Measurements from ENCODE around the gene DTNA. TPM values are rescaled to one million over a fixed set of nuclear protein-coding genes. Genes with fewer than 3 reads are reported as not detected.

The DTNA gene
- total RNA-seq, 1 experiment from 2014 or later: 9.0 TPM

GRCh38 chr18:34816183-34816582 is 106.1 kb downstream of the DTNA start:
- Mint-ChIP-seq H3K36me3 (ENCODE audit: insufficient read depth, unreplicated experiment) (no peaks in the 10 kb centered on the region), H3K27me3 (ENCODE audit: unreplicated experiment) (no peaks in the 10 kb centered on the region), H3K4me3 (ENCODE audit: low read depth, unreplicated experiment) (no peak overlapping the region), H3K9me3 (ENCODE audit: low read depth, unreplicated experiment) (no peaks in the 10 kb centered on the region), H3K4me1 (ENCODE audit: low read depth, unreplicated experiment) (no peaks in the 10 kb centered on the region), H3K27ac (ENCODE audit: unreplicated experiment) (no peak overlapping the region)
- CTCF ChIA-PET: no interaction called here
- TF ChIP-seq CTCF (IDR thresholded peaks at IDR 0.05; ENCODE audit: unreplicated experiment): no peak
- no peak for DNase-seq
- no TSS peak for BruUV-seq (replicated peaks)
- intact Hi-C loops (cut with micrococcal nuclease; ENCODE audit: unreplicated experiment): no loop called here

GRCh38 chr18:34817636-34818035 is 107.5 kb downstream of the DTNA start:
- CTCF ChIA-PET: no interaction called here
- no peak overlapping the region for H3K27ac Mint-ChIP-seq (ENCODE audit: unreplicated experiment)
- H3K36me3 Mint-ChIP-seq (ENCODE audit: insufficient read depth, unreplicated experiment): no peaks in the 10 kb centered on the region
- no peaks in the 10 kb centered on the region for H3K4me1 Mint-ChIP-seq (ENCODE audit: low read depth, unreplicated experiment)
- no peaks in the 10 kb centered on the region for H3K9me3 Mint-ChIP-seq (ENCODE audit: low read depth, unreplicated experiment)
- intact Hi-C loops (cut with micrococcal nuclease; ENCODE audit: unreplicated experiment): no loop called here
- H3K27me3 Mint-ChIP-seq (ENCODE audit: unreplicated experiment): no peaks in the 10 kb centered on the region
- H3K4me3 Mint-ChIP-seq (ENCODE audit: low read depth, unreplicated experiment): no peak overlapping the region
- no peak for DNase-seq
- no TSS peak for BruUV-seq (replicated peaks)
- no peak for TF ChIP-seq CTCF (IDR thresholded peaks at IDR 0.05; ENCODE audit: unreplicated experiment)

- Mint-ChIP-seq H3K9me3 (ENCODE audit: low read depth, unreplicated experiment) (no peaks in the 10 kb centered on the region), H3K27me3 (ENCODE audit: unreplicated experiment) (no peaks in the 10 kb centered on the region), H3K36me3 (ENCODE audit: insufficient read depth, unreplicated experiment) (no peaks in the 10 kb centered on the region), H3K27ac (ENCODE audit: unreplicated experiment) (no peak overlapping the region), H3K4me3 (ENCODE audit: low read depth, unreplicated experiment) (no peak overlapping the region), H3K4me1 (ENCODE audit: low read depth, unreplicated experiment) (no peaks in the 10 kb centered on the region)
- CTCF ChIA-PET: no interaction called here
- TF ChIP-seq CTCF (IDR thresholded peaks at IDR 0.05; ENCODE audit: unreplicated experiment): no peak
- DNase-seq: no peak
- BruUV-seq (replicated peaks): no TSS peak
- intact Hi-C loops (cut with micrococcal nuclease; ENCODE audit: unreplicated experiment): no loop called here
Observed at GRCh38 chr18:34818064-34818463, 108.0 kb downstream of the DTNA start.

GRCh38 chr18:34820360-34821065 is 110.4 kb downstream of the DTNA start:
- no peak for DNase-seq
- intact Hi-C loops (cut with micrococcal nuclease; ENCODE audit: unreplicated experiment): no loop called here
- no peaks in the 10 kb centered on the region for H3K4me1 Mint-ChIP-seq (ENCODE audit: low read depth, unreplicated experiment)
- H3K27me3 Mint-ChIP-seq (ENCODE audit: unreplicated experiment): no peaks in the 10 kb centered on the region
- BruUV-seq (replicated peaks): no TSS peak
- no peak overlapping the region for H3K27ac Mint-ChIP-seq (ENCODE audit: unreplicated experiment)
- CTCF ChIA-PET: no interaction called here
- no peak for TF ChIP-seq CTCF (IDR thresholded peaks at IDR 0.05; ENCODE audit: unreplicated experiment)
- no peaks in the 10 kb centered on the region for H3K9me3 Mint-ChIP-seq (ENCODE audit: low read depth, unreplicated experiment)
- H3K36me3 Mint-ChIP-seq (ENCODE audit: insufficient read depth, unreplicated experiment): no peaks in the 10 kb centered on the region
- H3K4me3 Mint-ChIP-seq (ENCODE audit: low read depth, unreplicated experiment): no peak overlapping the region
